Psoas muscle (tissue), 8 donors: ENCODE results near the gene RFLNA. TPM values are rescaled to one million over a fixed set of nuclear protein-coding genes. Genes with fewer than 3 reads are reported as not detected.

ENCODE experiments used
- ATAC-seq, 4 donors: fragments of 200-7000 bp; cut with Tn5 transposase; one replicate each; pipeline ENCODE4 v1.9.1; 2020; ENCODE audit warnings: moderate library complexity in 3 of 4, mild to moderate bottlenecking in 2 of 4
- DNase-seq, 2 donors: peaks; one replicate each; pipeline ENCODE4 v3.0.0-alpha.2; 2020
- H3K27ac ChIP-seq: fragments of 200-600 bp; one replicate; pipeline ENCODE4 v1.8.0; 2022
- H3K27me3 ChIP-seq, 3 donors: fragments of 200-600 bp in 1 of 3; one replicate each; pipeline versions ENCODE4 v1.6.1 to v1.8.0; 2013 to 2022; ENCODE audit warnings: low read length in 2 of 3, mild to moderate bottlenecking in 2 of 3, moderate library complexity in 1 of 3; ENCODE audit not compliant: insufficient read depth in 3 of 3
- H3K36me3 ChIP-seq, 2 donors: fragments of 200-600 bp in 1 of 2; one replicate each; pipeline versions ENCODE4 v1.6.1 to v1.8.0; 2013 to 2022; ENCODE audit warnings: low read depth in 1 of 2, mild to moderate bottlenecking in 1 of 2, moderate library complexity in 1 of 2; ENCODE audit not compliant: insufficient read depth in 1 of 2
- H3K4me1 ChIP-seq: fragments of 200-600 bp; one replicate; pipeline ENCODE4 v1.8.0; 2022
- H3K4me3 ChIP-seq: fragments of 200-600 bp; one replicate; pipeline ENCODE4 v1.8.0; 2022; ENCODE audit warnings: mild to moderate bottlenecking
- H3K9me3 ChIP-seq: fragments of 200-600 bp; one replicate; pipeline ENCODE4 v1.8.0; 2022
- CTCF ChIP-seq: fragments of 200-600 bp; IDR thresholded peaks from one replicate; pipeline ENCODE4 v1.8.0; 2022; ENCODE audit warnings: antibody characterized with exemption
- WGBS, 3 donors: extraction: QIAGEN DNeasy Blood & Tissue Kit; methylation state at CpG; one replicate each; pipeline versions ENCODE4 v1.1.6 to v1.1.7; 2013; 5-methylcytosine and 5-hydroxymethylcytosine counted together
- intact Hi-C, 2 donors: fragments of 100-400 bp; cut with DNase I; formaldehyde crosslinking; loops; one replicate each; pipeline versions ENCODE4 v1.11.0 to v1.14.2; 2022
- polyA plus RNA-seq, 3 donors: library from polyadenylated mRNA; stranded (reverse); fragments of 200-250 nt; gene quantifications; one replicate each; pipeline ENCODE4 v1.2.3, GENCODE V29; 2013
- total RNA-seq, 4 donors: library from RNA; stranded (reverse); fragmentation: NEBNext Ultra II Directional in 2 of 4; extraction: Animal tissue kit (Norgen Biotek cat#: 25700) in 2 of 4; gene quantifications; one replicate each; pipeline versions ENCODE4 v1.2.1 to v1.2.4, GENCODE V29; 2021 to 2023
- donor health status: healthy with polysubstance abuse.
- donor health status: DM: no; HTN: no; CAD: no; lungs with moderate emphysema.
- donor health status: Bipolar disorder and iron deficiency.
- donor health status: healthy.
- donor health status: DM: yes; HTN: yes; CAD: no.
- donor health status: DM: no; HTN: no; CAD: no.
- donor health status: DM: no; HTN: no; CAD: no.
- donor health status: DM: yes; HTN: yes; CAD: no.

RFLNA gene
- total and polyA plus RNA-seq, 7 donors = 0.38 to 7.8 (median 0.70) TPM

GRCh38 chr12:124323771-124324530, 29.1 kb downstream of the RFLNA start:
- Histone ChIP-seq H3K4me3 (no peak overlapping the region), H3K4me1 (peaks cover 16% of the 10 kb centered on the region), H3K27ac (no peak overlapping the region), H3K36me3 (peaks cover 4 to 40% of the 10 kb centered on the region in 2 donors), H3K9me3 (peaks cover 8% of the 10 kb centered on the region), H3K27me3 (no peaks in the 10 kb centered on the region)
- no peak for TF ChIP-seq CTCF
- ATAC-seq = no peak
- intact Hi-C loops = no loop called here
- WGBS, 3 donors = 90 to 94% (median 94%) methylated on average over 11 of the region's 11 CpGs
- no peak for DNase-seq

- DNase-seq = no peak
- H3K4me3 ChIP-seq = no peak overlapping the region
- intact Hi-C loops = no loop called here
- H3K4me1 ChIP-seq = peaks cover 16% of the 10 kb centered on the region
- WGBS, 3 donors = 91 to 94% (median 92%) methylated on average over 46 to 57 of the region's 57 CpGs
- peaks cover 8% of the 10 kb centered on the region for H3K9me3 ChIP-seq
- H3K27ac ChIP-seq = no peak overlapping the region
- peaks cover 4 to 51% of the 10 kb centered on the region in 2 donors for H3K36me3 ChIP-seq
- ATAC-seq = no peak
- no peak for TF ChIP-seq CTCF
- no peaks in the 10 kb centered on the region for H3K27me3 ChIP-seq
Observed at GRCh38 chr12:124324803-124325705, 30.2 kb downstream of the RFLNA start.

GRCh38 chr12:124326104-124326503, 31.2 kb downstream of the RFLNA start:
- Histone ChIP-seq H3K4me3 (no peak overlapping the region), H3K36me3 (peaks cover 8 to 62% of the 10 kb centered on the region in 2 donors), H3K27me3 (no peaks in the 10 kb centered on the region), H3K9me3 (peaks cover 8% of the 10 kb centered on the region), H3K27ac (peak overlapping the region; percentile 84), H3K4me1 (peaks cover 16% of the 10 kb centered on the region)
- ATAC-seq = no peak
- DNase-seq = no peak
- 77 to 84% (median 78%) methylated on average over 23 of the region's 23 CpGs for WGBS, 3 donors
- intact Hi-C loops = no loop called here
- no peak for TF ChIP-seq CTCF

- ATAC-seq (peak; percentile 3 to 14 (median 6)), DNase-seq (no peak)
- intact Hi-C loops = no loop called here
- WGBS, 3 donors = 12 to 48% (median 31%) methylated on average over 9 of the region's 9 CpGs
- Histone ChIP-seq H3K4me1 (peaks cover 16% of the 10 kb centered on the region), H3K27ac (peak overlapping the region; percentile 84), H3K4me3 (no peak overlapping the region), H3K27me3 (no peaks in the 10 kb centered on the region), H3K9me3 (peaks cover 8% of the 10 kb centered on the region), H3K36me3 (peaks cover 11 to 70% of the 10 kb centered on the region in 2 donors)
- no peak for TF ChIP-seq CTCF
Observed at GRCh38 chr12:124326871-124327270, 32.0 kb downstream of the RFLNA start.
